Left kidney (tissue), 2 donors: Measurements from ENCODE around the gene LHPP. TPM values are rescaled to one million over a fixed set of nuclear protein-coding genes. Genes with fewer than 3 reads are reported as not detected.

ENCODE experiments used
- DNase-seq: peaks from one replicate; pipeline ENCODE4 v3.0.0-alpha.2; 2013
- polyA plus RNA-seq: library from polyadenylated mRNA; unstranded; fragments of 120-200 nt; gene quantifications from one replicate; pipeline ENCODE4 v1.2.1, GENCODE V29; 2013; ENCODE audit not compliant: insufficient read length

The LHPP gene
- polyA plus RNA-seq, 1 donor: 17.9 TPM

DNA sequence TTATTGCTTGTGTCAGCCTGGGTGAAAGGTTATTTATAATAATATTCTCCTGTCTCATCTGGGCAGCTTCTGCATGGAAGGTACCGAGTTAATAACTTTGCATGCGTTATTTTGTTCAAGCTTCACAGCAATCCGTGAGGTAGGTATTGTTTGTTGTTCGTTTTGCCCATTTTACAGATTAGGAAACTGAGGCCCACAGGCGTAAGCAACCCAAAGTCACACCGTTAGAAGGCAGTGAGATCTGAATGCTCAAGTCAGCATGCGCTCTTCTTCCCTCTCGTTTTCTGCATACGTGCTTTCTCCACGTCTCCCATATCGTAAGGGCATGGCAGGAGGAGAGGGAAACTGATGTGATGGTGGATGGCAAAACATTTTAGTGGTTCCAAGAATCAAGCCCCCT, 34.1 kb downstream of the LHPP start:
- no peak for DNase-seq

- no peak for DNase-seq
Observed at GRCh38 chr10:124496150-124496549, 34.5 kb downstream of the LHPP start.

DNA sequence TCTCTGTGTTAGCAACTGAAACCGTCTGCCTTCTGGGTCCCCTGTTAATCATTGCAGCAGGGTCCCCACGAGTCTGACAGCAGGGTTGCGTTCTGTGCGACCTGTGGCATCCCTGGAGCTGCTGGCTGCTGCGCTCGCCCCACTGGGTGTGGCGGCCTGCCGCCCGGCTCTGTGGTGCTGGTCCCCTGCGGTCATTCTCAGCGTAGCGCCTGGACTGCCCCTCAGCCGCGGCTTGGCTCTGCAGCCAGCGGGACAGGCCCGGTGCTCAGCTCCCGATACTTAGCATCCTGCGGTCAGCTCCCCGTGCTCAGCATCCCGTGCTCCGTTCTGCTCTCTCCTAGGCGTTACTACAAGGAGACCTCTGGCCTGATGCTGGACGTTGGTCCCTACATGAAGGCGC, 35.0 kb downstream of the LHPP start:
- DNase-seq: no peak

- DNase-seq: no peak
Observed at GRCh38 chr10:124497196-124497881, 35.7 kb downstream of the LHPP start.

DNA sequence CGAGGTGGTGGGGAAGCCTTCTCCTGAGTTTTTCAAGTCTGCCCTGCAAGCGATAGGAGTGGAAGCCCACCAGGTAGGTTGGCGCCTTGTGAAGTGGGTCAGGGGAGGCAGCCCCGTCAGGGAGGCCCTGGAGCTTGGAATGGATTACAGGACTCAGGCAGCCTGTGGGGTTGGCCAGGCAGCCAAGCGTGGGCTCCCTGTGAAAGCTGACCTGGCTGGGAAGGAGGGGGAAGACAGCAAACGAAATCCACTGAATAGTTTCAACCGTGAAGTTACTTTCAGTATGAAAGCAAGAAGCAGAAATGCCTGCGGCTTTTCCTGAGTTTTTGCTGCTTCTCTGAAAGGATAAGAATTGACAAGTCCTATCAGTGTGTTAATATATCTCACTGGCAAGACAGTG, 36.4 kb downstream of the LHPP start:
- DNase-seq: peak; percentile 69

GRCh38 chr10:124500757-124501156, 39.1 kb downstream of the LHPP start:
- DNase-seq: no peak

- no peak for DNase-seq
Observed at GRCh38 chr10:124504711-124505110, 43.1 kb downstream of the LHPP start.

DNA sequence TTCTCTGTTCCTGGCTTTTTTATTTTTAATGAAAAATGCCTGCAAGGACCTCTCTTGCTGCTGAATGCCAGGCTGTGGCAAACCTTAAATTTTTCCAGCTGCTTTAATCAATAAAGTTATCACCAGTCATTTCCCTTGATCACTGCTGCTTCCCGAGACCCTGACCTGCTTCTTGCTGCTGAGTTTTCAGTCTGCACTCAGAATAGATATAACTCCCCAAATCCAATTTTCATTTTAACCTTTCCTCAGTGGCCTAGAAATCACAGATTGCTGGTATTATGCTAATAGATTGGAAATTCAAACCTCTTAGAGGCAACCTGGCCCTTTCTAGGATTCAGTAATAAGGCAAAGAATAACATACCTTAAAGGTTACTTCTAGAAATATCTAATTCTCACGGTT, 43.7 kb downstream of the LHPP start:
- DNase-seq: no peak

GRCh38 chr10:124508070-124508667, 46.5 kb downstream of the LHPP start:
- DNase-seq: no peak

GRCh38 chr10:124508907-124509454, 47.4 kb downstream of the LHPP start:
- no peak for DNase-seq

- no peak for DNase-seq
Observed at GRCh38 chr10:124509880-124510632, 48.4 kb downstream of the LHPP start.

GRCh38 chr10:124510759-124511158, 49.1 kb downstream of the LHPP start:
- DNase-seq: no peak

DNA sequence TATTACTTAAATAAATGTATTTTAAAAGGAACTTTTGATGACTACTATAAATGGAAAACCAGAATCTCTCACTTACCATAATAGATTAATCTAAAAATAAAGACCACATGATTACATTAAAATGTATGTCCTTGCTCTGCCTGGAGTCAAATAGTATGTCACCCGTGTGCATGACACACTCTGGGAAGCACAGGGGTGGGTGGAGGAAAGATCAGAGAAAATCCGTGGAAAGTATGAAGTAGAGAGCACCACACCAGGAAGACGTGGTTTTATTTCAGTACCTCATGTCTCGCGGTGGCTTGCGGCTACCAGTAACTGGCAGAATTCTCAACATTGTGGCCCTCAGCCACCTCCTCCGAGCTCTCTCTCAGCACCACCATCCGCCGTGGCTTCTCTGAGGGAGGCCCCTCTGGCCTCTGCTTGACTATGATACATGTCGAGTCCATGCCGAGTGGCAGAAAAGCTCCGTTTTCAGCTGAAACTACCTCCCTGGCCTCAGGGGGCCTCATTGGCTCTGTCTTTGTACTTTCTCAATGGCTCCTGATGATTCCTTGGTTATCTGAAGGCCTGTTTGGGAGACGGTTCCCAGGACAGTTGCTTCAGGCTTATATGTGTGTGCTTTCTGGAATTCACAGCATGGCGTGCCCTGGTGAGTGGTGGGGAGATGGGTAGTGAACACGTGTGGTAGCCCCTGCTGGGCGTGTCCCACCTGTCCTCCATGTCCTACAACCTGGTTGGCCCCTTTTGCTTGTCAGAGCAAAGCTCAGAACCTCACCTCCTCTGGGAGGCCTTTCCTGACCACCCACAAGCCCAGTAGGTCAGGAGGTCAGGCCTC, 49.8 kb downstream of the LHPP start:
- DNase-seq: no peak

DNA sequence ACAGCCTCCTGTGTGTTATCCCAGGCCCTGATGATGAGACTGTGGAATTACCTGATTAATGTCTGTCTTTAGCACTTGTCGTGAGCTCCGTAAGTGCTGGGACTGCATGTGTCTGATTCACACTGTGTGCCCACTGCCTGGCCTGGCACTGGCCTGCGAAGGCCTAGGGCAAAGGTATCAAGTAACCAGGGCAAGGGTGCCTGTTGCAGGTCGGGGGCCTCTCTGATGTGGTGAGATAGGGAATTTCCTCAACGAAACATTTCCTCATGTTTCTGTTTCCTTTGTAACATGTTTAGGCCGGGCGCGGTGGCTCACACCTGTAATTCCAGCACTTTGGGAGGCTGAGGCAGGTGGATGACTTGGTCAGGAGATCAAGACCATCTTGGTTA, 50.4 kb downstream of the LHPP start:
- no peak for DNase-seq

DNA sequence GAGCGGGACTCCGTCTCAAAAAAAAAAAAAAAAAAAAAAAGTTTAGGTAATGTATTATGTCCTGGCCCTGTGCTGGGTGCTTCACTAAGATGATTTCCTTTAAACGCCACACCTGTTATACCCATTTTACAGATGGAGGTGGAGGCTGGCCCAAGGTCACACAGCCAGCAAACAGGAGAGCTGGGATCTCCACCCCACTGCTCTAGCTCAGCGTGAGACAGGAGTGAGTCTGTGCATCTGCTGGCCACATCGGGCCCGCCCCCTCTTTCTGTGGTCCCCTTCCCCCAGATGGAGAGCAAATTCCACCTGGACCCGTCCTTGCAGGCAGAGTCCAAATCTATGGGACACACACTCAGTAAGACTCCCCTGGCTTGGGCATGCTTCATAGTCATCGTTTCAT, 51.0 kb downstream of the LHPP start:
- no peak for DNase-seq

DNA sequence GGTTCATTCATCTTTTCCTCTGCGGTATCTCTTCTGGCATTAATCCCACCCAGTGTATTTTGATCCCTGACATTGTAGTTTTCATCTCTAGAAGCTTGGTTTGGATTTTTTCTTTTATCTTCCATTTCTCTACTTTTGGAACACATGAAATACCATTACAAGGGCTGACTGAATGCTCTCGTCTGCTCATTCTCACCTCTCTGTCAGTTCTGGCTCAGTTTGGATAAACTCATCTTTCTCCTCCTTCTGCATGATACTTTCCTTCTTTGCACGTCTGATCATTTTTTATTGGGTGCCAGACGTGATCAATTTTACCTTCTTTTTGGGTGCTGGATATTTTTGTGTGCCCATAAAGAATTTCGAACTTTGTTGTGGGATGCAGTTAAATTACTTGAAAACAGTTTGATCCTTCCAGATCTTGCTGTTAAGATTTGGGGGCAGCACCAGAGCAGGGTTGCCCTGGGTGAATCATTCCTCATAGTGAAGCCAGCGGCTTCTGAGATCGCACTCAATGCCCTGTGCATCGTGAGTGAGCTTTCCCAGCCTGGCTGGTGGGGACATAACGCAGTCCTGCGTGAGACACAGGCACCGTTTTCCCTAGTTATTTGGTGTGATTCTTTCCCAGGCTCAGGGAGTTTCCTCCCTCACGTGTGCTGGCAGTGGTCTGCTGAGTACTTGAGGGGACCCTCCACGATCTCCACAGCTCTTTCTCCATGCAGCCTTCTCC, 53.8 kb downstream of the LHPP start:
- DNase-seq: no peak

DNA sequence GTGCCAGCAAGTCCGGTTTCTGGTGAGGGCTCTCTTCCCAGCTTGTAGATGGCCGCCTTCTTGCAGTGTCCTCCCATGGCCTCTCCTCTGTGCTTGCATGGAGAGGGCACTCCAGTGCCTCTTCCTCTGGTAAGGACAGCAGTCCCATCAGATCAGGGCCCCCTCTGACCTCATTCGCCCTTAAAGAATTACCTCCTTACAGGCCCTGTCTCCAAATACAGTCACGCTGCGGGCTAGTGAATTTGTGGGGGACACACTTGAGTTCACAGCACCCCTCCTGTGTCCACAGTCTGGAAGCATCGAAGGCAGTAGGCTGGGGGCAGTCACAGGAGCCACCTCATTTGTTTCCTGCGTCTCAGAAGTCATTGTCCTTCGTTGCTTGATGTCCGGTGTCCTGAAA, 54.6 kb downstream of the LHPP start:
- DNase-seq: no peak

DNA sequence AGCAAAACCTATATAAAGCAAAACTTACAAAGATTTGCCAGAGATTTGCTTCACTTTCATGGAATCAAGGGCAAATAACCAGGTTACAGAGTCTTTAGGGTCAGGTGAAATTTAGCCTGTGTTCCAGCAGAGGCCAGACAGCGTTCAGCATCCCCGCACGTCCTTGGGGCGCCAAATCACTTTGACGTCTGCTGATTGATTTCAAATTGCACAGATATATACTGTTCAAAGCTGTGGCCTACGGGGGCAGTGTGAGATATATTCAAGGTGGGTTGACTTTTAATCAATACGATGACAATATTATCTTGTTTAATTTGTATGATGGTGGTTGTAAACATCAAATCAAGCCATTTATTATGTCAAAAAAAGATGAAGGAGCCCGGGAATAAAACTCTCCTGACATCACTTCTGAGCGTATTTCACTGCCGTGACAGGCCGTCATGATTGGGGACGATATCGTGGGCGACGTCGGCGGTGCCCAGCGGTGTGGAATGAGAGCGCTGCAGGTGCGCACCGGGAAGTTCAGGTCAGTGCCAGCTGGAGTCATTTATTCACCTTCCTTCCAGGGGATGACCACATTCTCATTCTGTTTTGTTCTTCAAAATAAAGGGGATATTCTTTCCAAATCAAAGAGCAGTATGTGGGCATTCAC, 55.2 kb downstream of the LHPP start:
- no peak for DNase-seq

DNA sequence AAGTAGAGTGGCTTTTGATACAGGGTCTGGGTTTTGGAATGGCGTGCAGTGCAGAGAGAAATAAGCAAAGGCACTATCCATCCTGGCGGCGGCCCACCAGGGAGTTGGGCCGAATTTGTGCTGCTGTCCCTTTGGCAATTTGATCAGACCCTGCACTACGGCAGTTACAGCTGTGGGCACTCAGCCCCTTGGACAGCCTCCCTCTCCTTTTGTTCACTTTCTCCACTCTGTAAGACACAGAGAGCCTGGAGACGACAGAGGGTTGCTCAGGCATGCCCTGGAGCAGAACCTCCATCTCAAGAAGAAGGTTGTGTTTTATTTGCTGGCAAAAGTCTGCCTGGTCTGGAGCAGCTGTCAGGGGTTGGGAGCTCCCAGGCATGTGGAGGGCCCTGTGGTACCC, 55.8 kb downstream of the LHPP start:
- DNase-seq: no peak

- no peak for DNase-seq
Observed at GRCh38 chr10:124517931-124518330, 56.3 kb downstream of the LHPP start.

- DNase-seq: no peak
Observed at GRCh38 chr10:124518366-124518765, 56.7 kb downstream of the LHPP start.
